IPS-11a (cell line): ENCODE data around the gene SLC6A8.
A peak's percentile ranks its signal among the peaks of the same experiment; 100 is the strongest.

Experiments
- H3K4me3 ChIP-seq: one replicate; pipeline ENCODE4 v1.5.1; 2013; ENCODE audit warnings: low read depth, low read length, control low read depth

SLC6A8 gene

GRCh38 chrX:153647461-153648357 is 40.0 kb upstream of the SLC6A8 start:
- H3K4me3 ChIP-seq: no peak overlapping the region

- no peak overlapping the region for H3K4me3 ChIP-seq
Measured at GRCh38 chrX:153648358-153649177, 39.2 kb upstream of the SLC6A8 start.

GRCh38 chrX:153649178-153649914 is 38.4 kb upstream of the SLC6A8 start:
- no peak overlapping the region for H3K4me3 ChIP-seq

GRCh38 chrX:153649915-153650782 is 37.6 kb upstream of the SLC6A8 start:
- H3K4me3 ChIP-seq: no peak overlapping the region

- no peak overlapping the region for H3K4me3 ChIP-seq
Measured at GRCh38 chrX:153650959-153651358, 36.8 kb upstream of the SLC6A8 start.

- no peak overlapping the region for H3K4me3 ChIP-seq
Measured at GRCh38 chrX:153651540-153652079, 36.1 kb upstream of the SLC6A8 start.

GRCh38 chrX:153653556-153653955 is 34.2 kb upstream of the SLC6A8 start:
- H3K4me3 ChIP-seq: no peak overlapping the region

- H3K4me3 ChIP-seq: no peak overlapping the region
Measured at GRCh38 chrX:153657161-153657560, 30.6 kb upstream of the SLC6A8 start.

- H3K4me3 ChIP-seq: no peak overlapping the region
Measured at GRCh38 chrX:153659268-153659667, 28.5 kb upstream of the SLC6A8 start.

- H3K4me3 ChIP-seq: no peak overlapping the region
Measured at GRCh38 chrX:153662266-153662665, 25.5 kb upstream of the SLC6A8 start.

GRCh38 chrX:153665726-153666306 is 21.9 kb upstream of the SLC6A8 start:
- H3K4me3 ChIP-seq: no peak overlapping the region

GRCh38 chrX:153667281-153667955 is 20.3 kb upstream of the SLC6A8 start:
- peak overlapping the region; percentile 8 for H3K4me3 ChIP-seq

- H3K4me3 ChIP-seq: peak overlapping the region; percentile 8
Measured at GRCh38 chrX:153667956-153668396, 19.8 kb upstream of the SLC6A8 start.

- no peak overlapping the region for H3K4me3 ChIP-seq
Measured at GRCh38 chrX:153668423-153669173, 19.1 kb upstream of the SLC6A8 start.

GRCh38 chrX:153669174-153669890 is 18.4 kb upstream of the SLC6A8 start:
- no peak overlapping the region for H3K4me3 ChIP-seq

GRCh38 chrX:153669901-153670731 is 17.6 kb upstream of the SLC6A8 start:
- H3K4me3 ChIP-seq: no peak overlapping the region
